Natural killer cell (primary cell): ENCODE data around the gene MZT1. TPM values are rescaled to one million over a fixed set of nuclear protein-coding genes. Genes with fewer than 3 reads are reported as not detected.

Experiments
- ATAC-seq, 3 donors: fragments of 150-1000 bp in 2 of 3; fragments of 200-7000 bp in 1 of 3; cut with Tn5 transposase; 1 replicate in 1 of 3; 2 replicates in 2 of 3; pipeline ENCODE4 v1.10.0; 2021; ENCODE audit warnings: mild to moderate bottlenecking in 2 of 3, moderate library complexity in 2 of 3
- DNase-seq, 2 donors: peaks; one replicate each; pipeline versions ENCODE4 v3.0.0 to v3.0.0-alpha.2; 2013 to 2021; ENCODE audit warnings: mixed read lengths in 1 of 2
- H3K27ac ChIP-seq: one replicate; pipeline ENCODE4 v1.5.1; 2013; ENCODE audit warnings: mild to moderate bottlenecking, low read length
- H3K27me3 ChIP-seq: one replicate; pipeline ENCODE4 v1.6.1; 2013; ENCODE audit warnings: low read length; ENCODE audit not compliant: control insufficient read depth, insufficient read depth
- H3K36me3 ChIP-seq: one replicate; pipeline ENCODE4 v1.6.1; 2013; ENCODE audit warnings: low read length; ENCODE audit not compliant: control insufficient read depth, insufficient read depth
- H3K4me1 ChIP-seq: one replicate; pipeline ENCODE4 v1.6.1; 2013; ENCODE audit warnings: low read length; ENCODE audit not compliant: control insufficient read depth, insufficient read depth
- H3K4me3 ChIP-seq: one replicate; pipeline ENCODE4 v1.5.1; 2013; ENCODE audit warnings: low read length
- H3K9me3 ChIP-seq: one replicate; pipeline ENCODE4 v1.6.1; 2013; ENCODE audit warnings: low read length; ENCODE audit not compliant: control insufficient read depth, insufficient read depth
- H3K27ac Mint-ChIP-seq, 2 donors: one replicate each; pipeline ENCODE4 v1.8.0; 2022; ENCODE audit warnings: mild to moderate bottlenecking in 2 of 2, mixed read lengths in 2 of 2, moderate library complexity in 1 of 2
- H3K27me3 Mint-ChIP-seq, 2 donors: one replicate each; pipeline ENCODE4 v1.8.0; 2022; ENCODE audit warnings: low read depth in 2 of 2, mixed read lengths in 2 of 2
- H3K36me3 Mint-ChIP-seq: one replicate; pipeline ENCODE4 v1.8.0; 2022; ENCODE audit warnings: mixed read lengths
- H3K4me1 Mint-ChIP-seq, 2 donors: one replicate each; pipeline ENCODE4 v1.8.0; 2022; ENCODE audit warnings: mixed read lengths in 2 of 2
- H3K4me3 Mint-ChIP-seq: one replicate; pipeline ENCODE4 v1.8.0; 2022; ENCODE audit warnings: mild to moderate bottlenecking, moderate library complexity, mixed read lengths
- H3K9me3 Mint-ChIP-seq, 2 donors: one replicate each; pipeline ENCODE4 v1.8.0; 2022; ENCODE audit warnings: mixed read lengths in 2 of 2
- WGBS: methylation state at CpG from one replicate; pipeline ENCODE4 v1.1.7; 2013; ENCODE audit warnings: missing lambda C conversion rate; ENCODE audit not compliant: insufficient coverage; 5-methylcytosine and 5-hydroxymethylcytosine counted together
- intact Hi-C: fragments of 100-400 bp; cut with micrococcal nuclease; formaldehyde crosslinking; loops from one replicate; pipeline ENCODE4 v1.14.2; 2022
- total RNA-seq, 4 donors: library from RNA; stranded (reverse); fragments of 120-200 nt in 1 of 4; gene quantifications; one replicate each; pipeline versions ENCODE4 v1.2.3 to v1.2.4, GENCODE V29; 2013 to 2022
- TF ChIP-seq, protein P1 (sequence below): fragments of 200-600 bp; IDR thresholded peaks from one replicate; pipeline ENCODE4 v1.8.0; 2022; ENCODE audit warnings: antibody characterized with exemption

Gene MZT1
- total RNA-seq, 3 donors from 2014 or later (not counting 1 experiment from before 2014, with no cell fraction given): 5.7 to 7.4 (median 5.8) TPM

DNA sequence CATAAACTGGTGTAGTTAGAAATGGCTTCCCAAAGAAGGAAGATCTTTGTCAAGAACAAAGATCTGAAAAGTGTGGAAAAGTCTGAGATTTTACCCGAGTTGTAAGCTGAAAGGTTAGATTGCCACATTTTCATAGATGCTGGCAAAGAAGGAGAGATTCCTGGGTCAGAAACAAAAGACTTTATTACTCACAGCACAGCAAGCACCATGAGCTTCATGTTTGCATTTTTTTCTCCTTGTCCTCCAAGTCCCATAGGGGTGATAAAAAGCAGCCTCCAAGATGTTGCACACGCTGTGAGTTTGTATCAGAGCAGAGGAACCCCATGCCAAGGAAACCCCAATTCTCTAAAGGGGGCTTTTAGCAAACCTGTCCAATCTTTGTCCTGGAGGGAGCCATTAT is 29.3 kb downstream of the MZT1 start:
- no peaks in the 10 kb centered on the region for H3K9me3 Mint-ChIP-seq
- peaks cover 0 to 23% of the 10 kb centered on the region in 2 donors for H3K27me3 Mint-ChIP-seq
- ATAC-seq: no peak
- H3K4me3 Mint-ChIP-seq: no peak overlapping the region
- H3K36me3 Mint-ChIP-seq: no peaks in the 10 kb centered on the region
- Histone ChIP-seq H3K9me3 (no peaks in the 10 kb centered on the region), H3K4me1 (no peaks in the 10 kb centered on the region), H3K27ac (no peak overlapping the region), H3K4me3 (no peak overlapping the region), H3K27me3 (no peaks in the 10 kb centered on the region), H3K36me3 (no peaks in the 10 kb centered on the region)
- intact Hi-C loops: no loop called here
- no peak for DNase-seq
- 92% methylated on average over 2 of the region's 2 CpGs for WGBS
- H3K27ac Mint-ChIP-seq: no peak overlapping the region
- TF ChIP-seq, protein P1, sequence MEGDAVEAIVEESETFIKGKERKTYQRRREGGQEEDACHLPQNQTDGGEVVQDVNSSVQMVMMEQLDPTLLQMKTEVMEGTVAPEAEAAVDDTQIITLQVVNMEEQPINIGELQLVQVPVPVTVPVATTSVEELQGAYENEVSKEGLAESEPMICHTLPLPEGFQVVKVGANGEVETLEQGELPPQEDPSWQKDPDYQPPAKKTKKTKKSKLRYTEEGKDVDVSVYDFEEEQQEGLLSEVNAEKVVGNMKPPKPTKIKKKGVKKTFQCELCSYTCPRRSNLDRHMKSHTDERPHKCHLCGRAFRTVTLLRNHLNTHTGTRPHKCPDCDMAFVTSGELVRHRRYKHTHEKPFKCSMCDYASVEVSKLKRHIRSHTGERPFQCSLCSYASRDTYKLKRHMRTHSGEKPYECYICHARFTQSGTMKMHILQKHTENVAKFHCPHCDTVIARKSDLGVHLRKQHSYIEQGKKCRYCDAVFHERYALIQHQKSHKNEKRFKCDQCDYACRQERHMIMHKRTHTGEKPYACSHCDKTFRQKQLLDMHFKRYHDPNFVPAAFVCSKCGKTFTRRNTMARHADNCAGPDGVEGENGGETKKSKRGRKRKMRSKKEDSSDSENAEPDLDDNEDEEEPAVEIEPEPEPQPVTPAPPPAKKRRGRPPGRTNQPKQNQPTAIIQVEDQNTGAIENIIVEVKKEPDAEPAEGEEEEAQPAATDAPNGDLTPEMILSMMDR: no peak
- no peaks in the 10 kb centered on the region for H3K4me1 Mint-ChIP-seq

DNA sequence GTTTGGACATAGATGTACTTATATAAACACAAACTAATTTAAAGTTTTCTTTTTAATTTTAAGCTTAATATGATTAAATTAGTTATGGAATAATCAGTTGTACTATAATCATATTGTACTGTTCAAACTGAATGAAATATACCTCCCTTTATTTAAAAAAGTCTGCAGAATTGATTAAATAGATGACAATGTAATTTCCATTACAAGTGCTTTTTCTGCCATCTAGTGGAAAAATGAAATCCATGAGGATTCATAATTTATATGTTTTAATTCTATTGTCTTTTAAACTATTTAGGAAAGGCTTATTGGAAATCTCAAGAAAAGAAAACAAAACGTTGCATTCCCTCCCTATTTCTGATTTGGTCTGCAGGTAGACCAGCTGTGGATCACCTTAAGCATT is 30.9 kb downstream of the MZT1 start:
- Mint-ChIP-seq H3K4me1 (no peaks in the 10 kb centered on the region), H3K27me3 (peaks cover 0 to 23% of the 10 kb centered on the region in 2 donors), H3K27ac (no peak overlapping the region), H3K9me3 (no peaks in the 10 kb centered on the region), H3K4me3 (no peak overlapping the region), H3K36me3 (no peaks in the 10 kb centered on the region)
- Histone ChIP-seq H3K27me3 (no peaks in the 10 kb centered on the region), H3K27ac (no peak overlapping the region), H3K9me3 (no peaks in the 10 kb centered on the region), H3K4me1 (no peaks in the 10 kb centered on the region), H3K36me3 (no peaks in the 10 kb centered on the region), H3K4me3 (no peak overlapping the region)
- ATAC-seq (no peak), DNase-seq (no peak)
- intact Hi-C loops: no loop called here
- 40% methylated on average over 1 of the region's 1 CpG for WGBS
- TF ChIP-seq, protein P1: no peak

DNA sequence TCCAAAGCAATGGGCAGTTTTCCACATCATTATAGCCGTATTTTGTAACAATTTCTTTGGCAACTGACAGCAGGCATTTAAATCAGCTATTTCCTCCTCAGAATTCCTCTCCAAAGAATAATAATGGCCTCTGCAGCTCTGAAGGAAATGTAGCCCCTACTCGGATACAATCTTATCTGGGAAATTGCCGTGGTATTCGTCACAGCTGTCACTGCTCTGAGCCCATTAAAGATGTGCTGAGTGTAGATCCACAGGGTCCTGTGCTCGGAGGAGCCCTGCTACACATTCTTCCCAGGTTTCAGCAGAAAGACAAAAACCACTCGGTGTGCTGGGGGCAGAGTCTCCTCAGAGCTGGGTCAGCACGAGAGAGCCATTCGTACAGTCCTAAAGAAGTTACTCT is 33.1 kb downstream of the MZT1 start:
- H3K9me3 ChIP-seq: no peaks in the 10 kb centered on the region
- Mint-ChIP-seq H3K9me3 (peaks cover 2% of the 10 kb centered on the region in 2 donors), H3K4me1 (no peaks in the 10 kb centered on the region), H3K36me3 (no peaks in the 10 kb centered on the region), H3K27ac (no peak overlapping the region), H3K4me3 (no peak overlapping the region), H3K27me3 (peaks cover 7 to 37% of the 10 kb centered on the region in 2 donors)
- ATAC-seq: no peak
- no peaks in the 10 kb centered on the region for H3K4me1 ChIP-seq
- TF ChIP-seq, protein P1: no peak
- no peaks in the 10 kb centered on the region for H3K27me3 ChIP-seq
- no peaks in the 10 kb centered on the region for H3K36me3 ChIP-seq
- 88% methylated on average over 8 of the region's 8 CpGs for WGBS
- no peak overlapping the region for H3K4me3 ChIP-seq
- DNase-seq: no peak
- intact Hi-C loops: no loop called here
- H3K27ac ChIP-seq: no peak overlapping the region

DNA sequence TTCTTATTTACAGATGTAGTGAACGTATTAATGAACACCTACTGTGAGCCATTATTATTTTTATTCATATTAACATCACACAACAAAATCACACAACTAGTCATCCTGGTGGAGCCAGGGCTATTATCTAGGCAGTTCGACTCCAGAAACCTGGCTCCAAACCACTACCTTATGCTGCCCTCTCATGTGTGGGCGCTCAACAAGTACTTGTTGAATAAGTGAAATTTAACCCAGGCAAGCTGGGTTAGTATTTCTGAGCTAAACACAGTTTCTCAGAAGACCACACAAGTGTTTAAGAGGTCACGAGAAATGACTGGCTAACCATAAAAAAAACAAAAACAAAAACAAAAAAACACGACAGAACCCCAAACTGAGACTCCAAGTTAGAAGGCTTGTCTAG is 33.6 kb downstream of the MZT1 start:
- DNase-seq: no peak
- peaks cover 7 to 37% of the 10 kb centered on the region in 2 donors for H3K27me3 Mint-ChIP-seq
- TF ChIP-seq, protein P1: no peak
- ATAC-seq: no peak
- Histone ChIP-seq H3K9me3 (no peaks in the 10 kb centered on the region), H3K36me3 (no peaks in the 10 kb centered on the region), H3K4me1 (no peaks in the 10 kb centered on the region), H3K27ac (no peak overlapping the region), H3K4me3 (no peak overlapping the region), H3K27me3 (no peaks in the 10 kb centered on the region)
- intact Hi-C loops: no loop called here
- peaks cover 2% of the 10 kb centered on the region in 2 donors for H3K9me3 Mint-ChIP-seq
- H3K27ac Mint-ChIP-seq: no peak overlapping the region
- 89% methylated on average over 4 of the region's 5 CpGs for WGBS
- no peak overlapping the region for H3K4me3 Mint-ChIP-seq
- no peaks in the 10 kb centered on the region for H3K36me3 Mint-ChIP-seq
- no peaks in the 10 kb centered on the region for H3K4me1 Mint-ChIP-seq
